ENCODE measurements around the gene ANTXR1.

The ANTXR1 gene

GRCh38 chr2:69272803-69273471, 260.0 kb downstream of the ANTXR1 start:
- no peak for TF ChIP-seq ZNF565 (CRISPR knock-in tag; conservative IDR thresholded peaks at IDR 0.05; ENCODE audit: low read depth)
- TF ChIP-seq GLIS3 (CRISPR knock-in tag; IDR thresholded peaks at IDR 0.05) = no peak
- no peak for TF ChIP-seq RARB (CRISPR knock-in tag; IDR thresholded peaks at IDR 0.05)
- no peak for TF ChIP-seq TSHZ2 (CRISPR knock-in tag; IDR thresholded peaks at IDR 0.05)
- no peak for TF ChIP-seq POU6F1 (CRISPR knock-in tag; IDR thresholded peaks at IDR 0.05; ENCODE audit: borderline replicate concordance, low read depth)
- TF ChIP-seq CSDC2 (CRISPR knock-in tag; IDR thresholded peaks at IDR 0.05) = no peak
- no peak for TF ChIP-seq ISL1 (CRISPR knock-in tag; IDR thresholded peaks at IDR 0.05)
- no peak for TF ChIP-seq CSRNP3 (CRISPR knock-in tag; IDR thresholded peaks at IDR 0.05)
- no peak for TF ChIP-seq ZFP3 (CRISPR knock-in tag; IDR thresholded peaks at IDR 0.05)
- TF ChIP-seq TOX (CRISPR knock-in tag; IDR thresholded peaks at IDR 0.05; ENCODE audit: borderline replicate concordance) = no peak
- ATAC-seq = no peak

DNA sequence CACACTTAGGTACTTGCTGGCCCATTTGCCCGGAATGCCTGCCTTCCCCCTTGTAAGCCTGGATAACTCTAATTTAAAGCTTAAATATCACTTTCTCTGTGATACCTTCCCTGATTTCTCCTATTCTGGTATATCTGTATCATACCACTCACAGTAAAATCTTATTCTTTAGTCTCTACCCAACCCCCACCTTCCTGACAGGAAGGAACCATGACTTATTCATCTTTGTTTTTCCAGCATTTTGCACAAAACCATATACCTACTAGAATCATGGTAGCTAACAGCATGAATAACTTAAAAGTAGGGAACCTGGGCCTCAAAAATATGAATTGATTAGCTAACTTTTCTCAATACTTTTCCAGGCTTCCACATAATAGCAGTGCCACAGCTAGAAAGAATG, 262.5 kb downstream of the ANTXR1 start:
- TF ChIP-seq TCF4 (CRISPR knock-in tag; IDR thresholded peaks at IDR 0.05; ENCODE audit: borderline replicate concordance) (no peak), ARNTL (CRISPR knock-in tag; IDR thresholded peaks at IDR 0.05; ENCODE audit: borderline replicate concordance, low read depth) (no peak)
- no peak for ATAC-seq

DNA sequence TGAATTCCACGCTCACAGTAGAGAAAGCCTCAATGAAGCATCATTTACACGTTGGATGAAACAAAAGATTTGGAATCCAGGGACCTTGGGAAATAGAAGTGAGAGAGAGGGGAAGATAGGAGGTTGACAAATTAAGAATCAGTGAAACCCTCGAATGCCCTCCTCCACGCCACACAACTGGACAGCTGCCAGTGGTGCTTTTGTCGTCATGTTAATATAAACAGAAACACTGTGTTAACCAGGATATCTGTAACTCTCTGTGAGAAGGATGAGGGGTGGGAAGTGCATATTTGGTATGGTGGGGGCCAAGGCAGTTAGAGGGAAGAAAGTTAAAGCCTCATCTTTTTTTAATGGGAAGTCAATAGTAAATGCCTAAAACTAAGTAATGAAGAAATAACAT, 265.4 kb downstream of the ANTXR1 start:
- TF ChIP-seq TCF4 (CRISPR knock-in tag; IDR thresholded peaks at IDR 0.05; ENCODE audit: borderline replicate concordance) = no peak
- no peak for TF ChIP-seq CSDC2 (CRISPR knock-in tag; IDR thresholded peaks at IDR 0.05)
- no peak for TF ChIP-seq PPARA (CRISPR knock-in tag; IDR thresholded peaks at IDR 0.05; ENCODE audit: borderline replicate concordance)
- no peak for TF ChIP-seq ZC3H10 (CRISPR knock-in tag; IDR thresholded peaks at IDR 0.05)
- no peak for TF ChIP-seq CSRNP3 (CRISPR knock-in tag; IDR thresholded peaks at IDR 0.05)
- TF ChIP-seq SNAI2 (CRISPR knock-in tag; IDR thresholded peaks at IDR 0.05) = no peak
- ATAC-seq = no peak

DNA sequence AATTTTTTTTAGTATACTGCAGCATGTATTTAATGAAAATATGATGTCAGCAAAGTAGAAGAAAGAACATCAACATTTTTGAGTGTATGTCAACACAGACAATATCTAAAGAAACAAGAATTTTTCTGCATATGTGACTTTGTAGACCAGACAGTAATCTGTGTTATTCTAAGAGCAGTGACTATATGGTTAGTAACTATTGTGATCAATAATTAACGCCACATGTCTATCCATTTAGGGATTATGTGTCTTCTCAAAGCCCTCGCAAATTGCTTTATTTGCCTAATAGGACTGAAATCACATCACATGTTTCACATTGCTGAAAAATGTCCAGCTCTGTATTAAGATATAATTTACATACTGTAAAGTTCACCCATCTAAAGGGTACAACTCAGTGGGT, 266.2 kb downstream of the ANTXR1 start:
- no peak for ATAC-seq
- TF ChIP-seq BACH2 (CRISPR knock-in tag; IDR thresholded peaks at IDR 0.05; ENCODE audit: borderline replicate concordance) = no peak
- no peak for TF ChIP-seq ZFP30 (CRISPR knock-in tag; IDR thresholded peaks at IDR 0.05)
- no peak for TF ChIP-seq ZNF8 (CRISPR knock-in tag; IDR thresholded peaks at IDR 0.05)
- TF ChIP-seq, protein P1, sequence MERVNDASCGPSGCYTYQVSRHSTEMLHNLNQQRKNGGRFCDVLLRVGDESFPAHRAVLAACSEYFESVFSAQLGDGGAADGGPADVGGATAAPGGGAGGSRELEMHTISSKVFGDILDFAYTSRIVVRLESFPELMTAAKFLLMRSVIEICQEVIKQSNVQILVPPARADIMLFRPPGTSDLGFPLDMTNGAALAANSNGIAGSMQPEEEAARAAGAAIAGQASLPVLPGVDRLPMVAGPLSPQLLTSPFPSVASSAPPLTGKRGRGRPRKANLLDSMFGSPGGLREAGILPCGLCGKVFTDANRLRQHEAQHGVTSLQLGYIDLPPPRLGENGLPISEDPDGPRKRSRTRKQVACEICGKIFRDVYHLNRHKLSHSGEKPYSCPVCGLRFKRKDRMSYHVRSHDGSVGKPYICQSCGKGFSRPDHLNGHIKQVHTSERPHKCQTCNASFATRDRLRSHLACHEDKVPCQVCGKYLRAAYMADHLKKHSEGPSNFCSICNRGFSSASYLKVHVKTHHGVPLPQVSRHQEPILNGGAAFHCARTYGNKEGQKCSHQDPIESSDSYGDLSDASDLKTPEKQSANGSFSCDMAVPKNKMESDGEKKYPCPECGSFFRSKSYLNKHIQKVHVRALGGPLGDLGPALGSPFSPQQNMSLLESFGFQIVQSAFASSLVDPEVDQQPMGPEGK (CRISPR knock-in tag; IDR thresholded peaks at IDR 0.05; ENCODE audit: borderline replicate concordance) = no peak
- TF ChIP-seq SNAI2 (CRISPR knock-in tag; IDR thresholded peaks at IDR 0.05) = no peak
- no peak for TF ChIP-seq RARB (CRISPR knock-in tag; IDR thresholded peaks at IDR 0.05)
- no peak for TF ChIP-seq ARNTL (CRISPR knock-in tag; IDR thresholded peaks at IDR 0.05; ENCODE audit: borderline replicate concordance, low read depth)
- no peak for TF ChIP-seq ZFP3 (CRISPR knock-in tag; IDR thresholded peaks at IDR 0.05)
